ENCODE measurements around the gene LRRC61.

- TF ChIP-seq GLIS3 (CRISPR knock-in tag; IDR thresholded peaks at IDR 0.05) (no peak), CSRNP3 (CRISPR knock-in tag; IDR thresholded peaks at IDR 0.05) (no peak), PPARA (CRISPR knock-in tag; IDR thresholded peaks at IDR 0.05; ENCODE audit: borderline replicate concordance) (no peak), PATZ1 (CRISPR knock-in tag; IDR thresholded peaks at IDR 0.05; ENCODE audit: borderline replicate concordance) (no peak)
Measured at GRCh38 chr7:150326657-150327268, 3.6 kb downstream of the LRRC61 start.
